GM21786 (cell line): ENCODE results near the gene PDPK1.
"Not testable (repeated sequence)": the region's sequence is repeated elsewhere in the genome, so short reads cannot be mapped to it uniquely, and the experiment has no call there.

Experiments used
- ATAC-seq: cut with Tn5 transposase; IDR thresholded peaks from one replicate; pipeline ENCODE4 v1.9.1; 2021; ENCODE audit not compliant: unreplicated experiment

PDPK1 gene

DNA sequence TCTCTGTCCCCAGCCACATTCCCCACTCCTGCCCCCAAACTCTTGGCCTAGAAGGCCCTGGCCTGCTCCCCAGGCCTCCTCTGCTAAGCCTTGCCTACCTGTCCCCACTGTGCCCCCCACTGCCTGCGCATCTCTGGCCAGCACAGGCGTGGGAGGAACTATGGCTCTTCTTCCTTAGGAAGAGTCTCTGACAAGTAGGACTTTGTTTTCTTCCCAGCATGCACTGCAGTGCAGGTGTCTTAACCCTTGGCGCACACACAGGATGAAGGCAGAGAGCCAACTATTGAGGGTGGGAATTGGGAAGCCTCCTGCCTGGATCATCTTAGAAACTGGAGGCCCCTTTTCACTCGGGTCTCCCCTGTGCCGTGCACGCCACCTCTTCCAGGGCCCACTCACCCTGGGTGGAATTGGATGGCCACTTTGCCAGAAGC is 14.0 kb upstream of the PDPK1 start:
- ATAC-seq: no peak

DNA sequence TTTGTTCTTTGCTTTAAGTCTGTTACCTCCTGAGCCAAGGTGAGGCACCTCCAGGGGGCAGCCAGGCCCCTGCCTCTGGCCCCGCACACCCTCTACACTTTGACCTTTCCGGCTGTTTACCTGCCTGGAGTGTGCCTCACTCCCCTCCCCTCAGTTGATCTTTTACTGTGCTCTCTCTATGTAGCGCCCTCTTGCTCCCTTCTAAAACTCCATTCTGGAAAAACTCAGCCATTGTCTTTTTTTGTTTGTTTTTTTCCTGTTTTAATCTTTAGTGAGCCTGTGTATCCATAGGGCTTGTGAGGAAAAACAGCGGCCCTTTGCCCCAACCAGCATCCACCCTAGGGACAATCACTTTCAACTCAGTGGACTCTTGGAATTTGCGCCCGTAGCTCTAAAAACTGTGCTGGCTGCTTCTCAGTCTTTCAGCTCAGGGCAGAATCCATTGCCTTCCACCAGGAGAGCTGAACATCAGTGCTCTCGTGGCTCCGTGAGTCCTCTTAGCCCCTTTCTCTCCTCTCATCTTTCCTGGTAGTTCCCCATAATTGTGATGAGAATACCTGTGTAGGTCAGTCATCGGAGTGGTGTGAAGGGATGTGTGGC is 13.4 kb upstream of the PDPK1 start:
- ATAC-seq: no peak

DNA sequence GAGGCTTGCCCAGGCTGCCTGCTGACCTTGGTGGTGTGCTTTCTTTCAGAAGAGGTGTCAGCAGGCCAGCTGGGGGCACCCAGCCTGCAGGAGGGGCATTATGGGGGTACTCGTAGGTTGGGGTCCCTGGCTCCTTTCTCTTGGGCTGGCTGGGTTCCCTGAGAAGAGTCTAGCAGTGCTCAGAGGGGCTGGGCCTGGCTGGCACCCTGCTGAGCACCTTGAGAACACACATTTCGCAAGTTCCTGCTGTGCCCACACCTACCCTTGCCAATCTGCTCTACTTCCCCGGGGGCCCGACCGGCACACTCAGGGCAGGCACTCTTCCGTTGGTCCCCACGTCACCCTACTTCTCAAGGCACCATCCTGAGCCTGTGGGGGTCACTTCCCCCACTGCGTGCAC is 11.7 kb upstream of the PDPK1 start:
- no peak for ATAC-seq

DNA sequence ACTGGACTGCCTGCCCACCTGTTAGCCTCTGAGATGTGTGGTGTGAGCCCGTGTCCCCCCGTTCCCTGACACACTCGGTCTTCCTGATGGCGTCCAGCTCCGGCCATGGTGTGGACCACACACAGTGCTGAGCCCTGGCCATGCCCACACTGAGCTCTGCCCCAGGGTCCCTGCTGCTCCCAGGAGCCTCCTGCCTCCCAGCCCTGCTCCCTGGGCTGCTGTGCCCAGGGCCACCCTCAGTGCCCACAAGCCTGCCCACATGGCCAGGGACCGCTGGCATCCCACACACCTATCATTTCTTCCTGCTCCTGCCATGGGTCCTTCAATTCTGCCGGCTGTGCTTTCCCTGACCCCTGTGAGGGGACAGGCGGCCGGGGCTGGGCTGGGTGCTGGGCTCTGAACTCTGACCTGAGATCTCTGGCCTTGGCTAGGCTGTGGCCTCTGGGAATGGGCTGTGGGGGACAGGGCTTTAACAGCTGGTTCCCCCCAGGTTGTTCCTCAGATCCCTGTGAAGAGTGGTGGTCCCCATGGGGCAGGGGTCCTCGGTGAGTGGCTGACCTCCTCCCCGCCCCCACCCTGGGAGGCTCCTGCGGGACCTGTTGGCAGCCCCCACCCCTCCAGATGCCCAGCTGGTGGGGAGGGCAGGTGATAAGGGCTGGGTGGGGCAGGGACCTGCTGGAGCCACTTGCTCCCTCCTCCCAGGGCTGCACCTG is 10.6 kb upstream of the PDPK1 start:
- no peak for ATAC-seq

DNA sequence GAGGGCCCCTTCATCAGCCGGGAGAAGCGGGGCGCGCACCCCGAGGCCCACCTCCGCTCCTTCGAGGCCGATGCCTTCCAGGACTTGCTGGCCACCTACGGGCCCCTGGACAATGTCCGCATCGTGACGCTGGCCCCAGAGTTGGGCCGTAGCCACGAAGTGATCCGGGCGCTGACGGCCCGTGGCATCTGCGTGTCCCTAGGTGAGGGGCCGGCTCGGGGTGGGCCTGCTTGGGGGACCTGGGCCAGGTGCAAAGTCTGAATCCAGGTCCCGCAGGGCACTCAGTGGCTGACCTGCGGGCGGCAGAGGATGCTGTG is 10.1 kb upstream of the PDPK1 start:
- no peak for ATAC-seq

DNA sequence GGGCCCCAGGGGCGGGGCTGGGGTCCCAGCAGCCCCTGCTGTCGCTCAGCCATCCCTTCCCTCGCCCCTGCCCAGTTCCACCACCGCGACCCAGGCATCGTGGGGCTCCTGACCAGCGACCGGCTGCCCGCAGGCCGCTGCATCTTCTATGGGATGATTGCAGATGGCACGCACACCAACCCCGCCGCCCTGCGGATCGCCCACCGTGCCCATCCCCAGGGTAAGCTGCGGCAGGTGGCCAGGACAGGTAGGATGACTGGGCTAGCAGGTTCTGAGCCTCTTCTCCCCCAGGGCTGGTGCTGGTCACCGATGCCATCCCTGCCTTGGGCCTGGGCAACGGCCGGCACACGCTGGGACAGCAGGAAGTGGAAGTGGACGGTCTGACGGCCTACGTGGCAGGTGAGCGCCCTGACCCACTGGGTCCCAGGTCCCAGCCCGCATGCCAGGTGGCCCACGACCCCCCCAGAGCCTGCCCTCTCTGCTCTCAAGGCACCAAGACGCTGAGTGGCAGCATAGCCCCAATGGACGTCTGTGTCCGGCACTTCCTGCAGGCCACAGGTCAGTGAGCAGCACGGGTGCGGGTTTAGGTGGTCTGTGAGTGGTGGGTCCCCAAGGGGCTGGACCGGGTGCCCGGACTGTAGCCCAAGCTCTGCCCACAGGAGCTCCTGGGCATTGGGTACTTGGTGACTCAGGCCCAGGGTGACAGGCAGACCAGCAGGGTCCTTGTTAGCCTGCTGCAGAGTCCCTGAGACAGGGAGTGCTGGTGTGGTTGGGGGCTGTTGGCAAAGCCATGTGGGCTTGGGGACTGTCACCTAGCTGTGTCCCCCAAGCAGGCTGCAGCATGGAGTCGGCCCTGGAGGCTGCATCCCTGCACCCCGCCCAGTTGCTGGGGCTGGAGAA is 9.4 kb upstream of the PDPK1 start:
- ATAC-seq: no peak

DNA sequence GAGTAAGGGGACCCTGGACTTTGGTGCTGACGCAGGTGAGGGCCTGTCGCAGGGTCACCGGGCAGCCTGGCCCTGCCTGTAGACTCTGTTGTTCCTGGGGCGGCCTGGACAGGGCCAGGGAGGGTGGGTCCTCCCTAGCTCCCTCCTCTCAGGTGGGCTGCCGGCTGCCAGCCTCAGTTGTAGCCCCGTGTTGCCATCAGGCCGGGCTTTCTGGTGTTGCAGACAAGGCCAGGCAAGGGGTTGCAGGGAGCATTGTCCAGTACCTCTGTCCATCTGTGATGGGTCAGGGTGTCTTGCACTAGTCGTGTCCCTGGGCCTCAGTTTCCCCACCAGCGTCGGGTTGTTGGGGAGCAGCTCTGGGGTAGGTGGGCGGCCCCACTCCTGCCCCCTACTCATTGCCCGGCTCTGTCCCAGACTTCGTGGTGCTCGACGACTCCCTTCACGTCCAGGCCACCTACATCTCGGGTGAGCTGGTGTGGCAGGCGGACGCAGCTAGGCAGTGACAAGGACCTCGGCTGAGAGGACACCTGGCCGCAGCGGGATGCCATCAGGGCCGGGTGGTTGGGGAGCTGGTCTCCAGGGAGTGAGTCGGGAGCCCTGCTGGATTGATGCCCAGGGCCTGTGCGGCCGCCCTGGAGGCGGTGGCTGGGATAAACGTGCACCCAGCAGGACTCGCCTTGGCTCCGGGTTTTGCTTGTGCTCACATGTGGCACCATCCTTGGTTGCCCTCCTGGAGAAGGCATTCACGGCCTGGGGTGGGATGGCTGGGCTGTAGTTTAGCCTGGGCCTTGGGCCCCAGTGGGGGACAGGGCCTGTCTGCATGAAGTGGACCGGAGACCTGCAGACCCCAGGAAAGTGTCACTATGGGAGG is 8.5 kb upstream of the PDPK1 start:
- ATAC-seq: no peak

DNA sequence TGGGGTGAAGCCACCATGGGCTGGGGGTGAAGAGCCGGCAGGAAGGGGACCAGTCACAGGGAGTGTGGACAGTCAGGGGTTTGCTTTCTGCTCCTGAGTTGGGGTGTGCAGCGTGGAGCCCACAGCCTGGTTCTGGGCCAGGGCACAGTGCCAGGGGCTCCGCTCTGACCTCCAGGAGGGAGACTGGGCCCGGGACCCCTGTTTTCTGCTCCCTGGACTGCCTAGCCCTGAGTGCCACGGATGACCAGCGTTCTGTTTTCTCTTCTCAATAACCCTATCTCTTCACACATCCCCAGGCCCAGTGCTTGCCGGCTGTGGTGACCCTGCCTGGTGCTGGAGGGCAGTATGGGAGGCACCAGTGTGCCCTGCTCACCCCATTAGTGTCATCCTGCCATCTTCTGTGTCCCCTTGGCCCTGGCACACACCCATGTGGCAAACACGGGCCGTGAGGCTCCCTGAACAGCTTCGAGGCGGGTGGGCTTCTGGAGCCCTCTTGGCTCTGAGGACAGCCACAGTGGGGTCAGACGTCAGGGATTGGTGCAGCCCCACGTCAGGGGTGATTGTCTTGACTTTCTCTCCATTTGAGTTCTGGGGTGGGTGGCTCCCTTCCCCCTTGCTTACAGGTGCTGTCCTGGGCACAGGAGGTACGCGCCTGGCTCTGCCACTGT is 7.7 kb upstream of the PDPK1 start:
- ATAC-seq: no peak

DNA sequence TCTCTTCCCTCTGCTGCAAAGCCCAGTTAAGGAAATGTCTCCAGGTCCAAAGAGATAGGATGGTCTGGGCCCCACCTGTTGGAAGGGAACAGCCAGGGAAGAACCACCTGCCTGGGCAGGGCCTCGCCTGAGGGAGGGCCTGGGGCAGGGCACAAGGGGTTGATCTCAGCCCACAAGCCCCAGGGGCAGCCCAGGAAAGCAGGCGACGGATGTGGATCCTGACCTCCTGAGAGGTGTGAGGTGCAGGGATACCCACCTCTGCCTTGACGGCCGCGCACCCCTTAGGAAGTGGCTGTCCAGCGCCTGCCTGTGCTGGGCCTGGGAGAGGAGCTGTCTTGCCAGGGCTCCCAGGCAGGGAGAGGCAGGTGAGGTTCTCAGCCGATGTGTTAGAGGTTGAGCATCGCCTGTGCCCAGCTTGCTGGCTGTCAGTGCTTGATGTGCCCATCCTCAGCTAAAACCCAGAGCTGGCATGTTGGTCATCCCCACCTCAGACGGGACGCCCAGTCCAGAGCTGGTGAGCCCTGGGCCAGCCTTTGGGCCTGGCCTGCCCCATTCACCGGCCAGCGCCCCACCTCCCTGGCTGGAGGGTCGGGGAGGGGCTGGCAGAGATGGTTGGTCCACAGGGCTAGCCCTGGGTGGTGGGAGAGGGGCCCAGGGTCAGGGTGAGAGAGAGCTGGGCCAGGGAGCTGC is 7.0 kb upstream of the PDPK1 start:
- no peak for ATAC-seq

DNA sequence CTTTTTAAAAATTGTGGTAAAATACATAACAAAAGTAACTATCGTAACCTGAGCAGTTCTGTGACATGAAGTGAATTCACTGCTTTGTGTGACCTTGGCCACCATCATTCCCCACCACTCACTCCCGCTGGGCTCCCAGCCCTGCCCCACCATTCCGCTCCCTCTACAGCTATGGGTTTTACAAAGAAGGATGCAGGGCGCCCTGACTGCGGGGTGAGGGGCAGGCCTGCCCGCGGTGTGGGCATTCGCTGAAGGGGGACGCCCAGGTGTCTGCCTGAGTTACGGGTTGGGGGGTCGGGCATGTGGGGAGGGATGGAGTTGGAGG is 6.5 kb upstream of the PDPK1 start, which contains the start of gene CEMP1:
CEMP1 (minus strand) TSS at position 38 of the 325 bp plus-strand sequence. CDS start 335 bp downstream, outside the sequence.
- no peak for ATAC-seq

DNA sequence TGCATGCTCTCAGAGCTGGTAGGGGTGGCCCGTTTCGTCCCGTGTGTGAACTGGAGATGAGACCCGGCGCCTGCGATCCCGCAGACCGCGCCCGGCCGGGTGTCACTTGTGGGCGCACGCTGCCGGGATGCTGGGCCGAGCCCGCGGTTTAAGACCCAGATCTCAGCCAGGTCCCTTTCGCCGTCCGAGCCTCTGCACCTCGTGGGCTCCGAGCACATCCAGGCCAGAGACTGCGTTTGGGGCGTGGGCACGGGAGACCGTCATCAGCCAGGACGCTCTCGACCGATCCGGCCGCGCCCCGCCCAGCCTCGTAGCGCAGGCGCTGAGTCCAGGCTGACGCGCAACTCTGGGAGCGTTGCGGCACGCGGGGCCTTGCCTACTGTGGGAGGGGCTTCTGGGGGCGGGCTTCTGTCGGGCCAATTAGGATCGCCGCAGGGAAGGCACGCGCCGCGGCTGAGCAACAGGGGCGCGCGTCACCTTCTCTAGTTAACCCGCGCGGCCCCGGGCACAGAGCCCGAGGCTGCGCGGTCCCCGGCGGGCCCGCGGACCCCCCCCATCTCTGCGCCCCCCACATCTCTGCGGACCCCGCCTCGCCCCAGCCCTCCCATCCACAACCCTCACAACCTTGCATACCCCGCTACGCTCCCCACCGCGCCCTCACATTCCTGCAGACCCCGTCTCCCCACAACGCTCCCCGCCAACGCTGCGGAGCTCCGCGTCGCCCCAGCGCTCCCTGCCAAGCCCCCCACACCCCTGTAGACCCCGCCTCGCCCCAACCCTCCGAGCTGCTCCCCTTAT is 5.9 kb upstream of the PDPK1 start:
- peak; percentile 84 for ATAC-seq

DNA sequence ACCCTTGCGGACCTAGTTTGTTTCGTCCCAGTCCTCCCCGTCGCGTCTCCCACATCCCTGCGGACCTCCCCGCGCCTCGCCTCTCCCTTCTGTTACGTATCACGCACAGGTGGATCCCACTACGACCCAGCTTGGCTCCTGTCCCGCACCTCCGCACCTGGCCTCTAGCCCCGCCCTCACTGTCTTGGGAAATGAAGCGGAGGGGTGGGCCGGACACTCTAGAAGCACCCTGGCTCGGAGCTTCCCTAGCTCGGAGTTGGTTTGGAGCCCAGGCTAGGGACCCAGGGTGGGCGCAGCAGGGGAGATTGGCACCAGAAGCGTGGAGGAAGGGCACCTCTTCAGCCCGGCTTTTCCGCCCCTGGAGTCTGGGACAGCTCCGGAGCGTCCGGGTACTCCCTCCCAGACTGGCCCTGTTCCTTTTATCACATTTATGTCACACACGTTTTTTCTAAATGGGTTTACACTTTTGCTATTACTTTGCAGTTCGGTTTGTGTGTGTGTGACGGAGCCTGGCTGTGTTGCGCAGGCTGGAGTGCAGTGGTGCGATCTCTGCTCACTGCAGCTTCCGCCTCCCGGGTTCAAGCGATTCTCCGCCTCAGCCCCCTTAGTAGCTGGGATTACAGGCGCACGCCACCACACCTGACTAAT is 5.2 kb upstream of the PDPK1 start:
- no peak for ATAC-seq

DNA sequence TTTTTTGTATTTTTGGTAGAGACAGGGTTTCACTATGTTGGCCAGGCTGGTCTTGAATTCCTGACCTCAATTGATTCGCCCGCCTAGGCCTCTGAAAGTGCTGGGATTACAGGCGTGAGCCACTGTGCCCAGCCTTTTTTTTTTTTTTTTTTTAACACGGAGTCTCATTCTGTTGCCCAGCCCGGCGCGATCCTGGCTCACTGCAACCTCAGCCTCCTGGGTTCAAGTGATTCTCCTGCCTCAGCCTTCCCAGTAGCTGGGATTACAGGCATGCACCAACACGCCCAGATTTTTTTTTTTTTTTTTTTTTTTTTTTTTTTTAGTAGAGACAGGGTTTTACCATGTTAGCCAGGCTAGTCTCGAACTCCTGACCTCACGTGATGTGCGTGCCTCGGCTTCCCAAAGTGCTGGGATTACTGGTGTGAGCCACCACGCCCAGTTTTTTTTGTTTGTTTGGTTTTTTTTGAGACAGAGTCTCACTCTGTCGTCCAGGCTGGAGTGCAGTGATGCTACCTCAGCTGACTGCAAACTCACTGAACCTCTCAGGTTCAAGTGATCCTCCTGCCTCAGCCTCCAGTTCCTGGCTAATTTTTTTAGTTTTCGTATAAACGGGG is 4.6 kb upstream of the PDPK1 start:
- not testable (repeated sequence) for ATAC-seq

DNA sequence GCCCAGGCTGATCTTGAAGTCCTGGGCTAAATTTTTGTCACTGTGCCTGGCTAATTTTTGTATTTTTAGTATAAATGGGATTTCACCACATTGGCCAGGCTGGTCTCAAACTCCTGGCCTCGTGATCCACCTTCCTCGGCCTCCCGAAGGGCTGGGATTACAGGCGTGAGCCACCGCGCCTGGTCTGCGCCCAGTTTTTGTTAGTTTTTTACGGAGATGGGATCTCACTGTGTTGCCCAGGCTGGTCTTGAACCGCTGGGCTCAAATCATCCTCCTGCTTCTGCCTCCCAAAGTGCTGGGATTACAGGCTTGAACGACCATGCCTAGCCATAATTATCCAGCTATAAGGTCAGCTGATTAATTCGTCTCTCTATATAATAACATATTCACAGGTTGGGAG is 3.9 kb upstream of the PDPK1 start:
- ATAC-seq: no peak

DNA sequence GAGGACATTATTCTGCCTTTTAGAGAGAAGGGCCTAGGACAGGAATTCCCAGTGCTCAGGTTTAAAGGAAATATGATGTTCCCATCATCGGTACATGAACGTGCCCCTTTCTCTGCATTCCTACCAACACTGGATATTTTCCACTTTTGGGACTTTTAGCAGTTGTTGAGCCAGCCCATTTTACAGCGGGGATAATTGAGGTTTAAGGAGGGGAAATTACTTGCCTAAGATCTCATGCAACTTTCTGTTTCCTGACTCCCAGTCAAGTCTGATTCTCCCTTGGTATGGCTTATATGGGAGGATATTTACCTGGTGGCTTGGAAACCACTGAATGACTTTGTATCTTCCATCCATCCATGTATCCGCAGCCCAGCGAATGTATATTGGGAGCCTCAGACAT is 3.5 kb upstream of the PDPK1 start:
- not testable (repeated sequence) for ATAC-seq

DNA sequence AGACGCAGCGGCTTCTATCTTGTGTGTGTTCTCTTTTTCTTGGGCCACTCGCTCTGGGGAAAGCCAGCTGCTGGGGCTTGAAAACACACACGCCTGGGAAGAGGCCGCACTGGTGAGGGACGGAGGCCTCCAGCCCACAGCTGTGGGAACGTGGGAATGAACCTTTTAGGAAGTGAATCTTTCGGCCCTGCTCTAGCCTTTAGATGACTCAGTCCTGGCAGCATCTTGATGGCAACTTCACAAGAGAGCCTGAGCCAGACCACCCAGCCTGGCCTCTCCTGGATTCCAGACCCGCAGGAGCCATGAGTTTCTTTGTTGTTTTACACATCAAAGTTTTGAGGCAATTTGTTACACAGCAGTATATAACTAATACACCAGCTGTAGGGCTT is 2.2 kb upstream of the PDPK1 start:
- no peak for ATAC-seq

DNA sequence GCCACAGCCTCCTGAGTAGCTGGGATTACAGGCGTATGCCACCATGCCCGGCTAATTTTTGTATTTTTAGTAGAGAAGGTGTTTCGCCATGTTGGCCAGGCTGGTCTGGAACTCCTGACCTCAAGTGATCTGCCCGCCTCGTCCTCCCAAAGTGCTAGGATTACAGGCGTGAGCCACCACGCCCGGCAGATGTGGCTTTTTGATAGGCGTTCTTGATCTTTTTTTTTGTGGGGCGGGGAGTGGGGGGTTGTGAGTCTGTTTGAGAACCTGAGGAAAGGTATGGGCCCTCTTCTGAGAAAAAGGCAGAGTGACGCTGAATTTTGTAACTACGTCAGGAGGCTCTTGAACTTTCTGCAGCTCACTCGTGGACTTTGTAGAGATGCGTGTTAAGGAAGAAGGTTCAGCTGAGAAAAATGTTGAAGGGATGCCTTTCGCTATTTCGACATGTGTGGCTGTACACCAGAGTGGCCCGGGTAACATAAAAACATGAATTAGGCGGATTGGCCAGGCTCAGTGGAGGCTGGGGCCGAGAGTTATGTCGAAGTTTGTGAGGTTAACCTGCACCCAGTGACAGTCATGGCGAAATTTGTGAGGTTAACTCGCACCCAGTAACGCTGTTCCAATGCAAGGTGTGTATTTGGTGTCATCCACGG is 1.5 kb downstream of the PDPK1 start:
- not testable (repeated sequence) for ATAC-seq
